ENCODE measurements around the gene SYCP2L.

The SYCP2L gene

GRCh38 chr6:10873374-10873773 lies 13.5 kb upstream of the SYCP2L start (continued):
- no peak for TF ChIP-seq ZNF560 (tag by site-specific recombination; IDR thresholded peaks at IDR 0.05; ENCODE audit: borderline replicate concordance)
- no peak for TF ChIP-seq ZNF692 (tag by site-specific recombination; IDR thresholded peaks at IDR 0.05)
- no peak for TF ChIP-seq ZNF48 (tag by site-specific recombination; IDR thresholded peaks at IDR 0.05)
- TF ChIP-seq ZNF184 (tag by site-specific recombination; IDR thresholded peaks at IDR 0.05): no peak
- no peak for TF ChIP-seq ZNF600 (tag by site-specific recombination; IDR thresholded peaks at IDR 0.05)

DNA sequence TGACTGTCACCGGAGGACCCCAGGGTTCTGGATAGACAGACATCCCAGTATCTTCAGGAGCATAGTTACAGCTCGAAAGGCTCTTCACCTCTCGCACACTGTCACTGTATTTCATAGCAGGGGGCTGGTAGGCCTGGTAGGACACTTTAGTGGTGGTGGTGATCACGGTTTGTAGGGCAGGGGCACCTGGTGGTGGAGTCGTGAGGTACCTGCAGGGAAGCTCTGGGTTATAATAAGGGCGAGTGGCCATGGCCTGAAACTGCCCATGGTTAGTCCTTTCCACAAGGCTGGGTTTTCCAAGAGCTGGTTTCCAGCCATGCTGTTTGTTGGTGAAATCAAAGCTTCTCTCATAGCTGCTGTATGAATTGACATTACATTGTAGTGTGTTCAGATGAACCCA lies 12.6 kb upstream of the SYCP2L start:
- no peak overlapping the region for H3K27ac ChIP-seq (ENCODE audit: extremely low read depth, low read depth, low read length)
- H3K9me3 ChIP-seq (ENCODE audit: control insufficient read depth, insufficient read depth, low read depth, low read length): no peaks in the 10 kb centered on the region
- no peaks in the 10 kb centered on the region for H3K36me3 ChIP-seq (ENCODE audit: control insufficient read depth in 2 of 2, insufficient read depth in 1 of 2, low read length in 2 of 2)
- no peaks in the 10 kb centered on the region for H3K4me1 ChIP-seq (ENCODE audit: control insufficient read depth, insufficient read depth, low read length)
- TF ChIP-seq ZSCAN30 (tag by site-specific recombination; IDR thresholded peaks at IDR 0.05) (no peak), CTCF (tag by site-specific recombination; IDR thresholded peaks at IDR 0.05) (no peak), ZNF302 (tag by site-specific recombination; IDR thresholded peaks at IDR 0.05; ENCODE audit: low read depth) (no peak), ZNF366 (tag by site-specific recombination; conservative IDR thresholded peaks at IDR 0.05) (no peak), ZNF175 (tag by site-specific recombination; IDR thresholded peaks at IDR 0.05) (no peak), ZNF23 (tag by site-specific recombination; IDR thresholded peaks at IDR 0.05; ENCODE audit: borderline replicate concordance) (no peak)
- ChIA-PET CTCF (interaction anchor here (0.6 to 3.3 kb wide), 4 partner anchors 12 to 78 kb away, joined by 3 to 15 read pairs (median 4); partner anchors contain the start of gene SYCP2L), POLR2A (interaction anchor here (0.7 to 0.8 kb wide), 2 partner anchors 11 to 13 kb away, joined by 3 to 4 read pairs; partner anchors contain the start of gene SYCP2L)
- H3K4me3 ChIP-seq (ENCODE audit: low read depth, low read length): no peak overlapping the region

DNA sequence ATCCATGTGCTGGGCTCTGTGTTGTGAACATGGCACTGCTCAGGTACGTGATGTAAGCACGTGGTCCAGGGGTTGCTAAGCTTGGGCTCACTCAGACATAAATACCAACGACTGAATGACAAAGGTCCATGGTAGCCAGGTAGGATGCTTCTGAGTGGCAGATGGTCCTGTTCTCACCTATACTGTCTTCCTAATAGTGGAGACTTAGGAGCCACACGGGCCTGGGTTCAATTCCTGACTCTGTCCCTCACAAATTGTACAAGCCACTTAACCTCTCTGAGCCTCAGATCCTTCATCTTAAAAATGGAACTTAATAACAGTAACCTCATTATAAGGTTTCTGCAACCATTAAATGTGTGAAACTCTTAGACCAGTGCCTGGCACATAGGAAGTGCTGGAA lies 11.8 kb upstream of the SYCP2L start:
- ChIA-PET POLR2A (interaction anchor here (0.7 to 1.2 kb wide), 3 partner anchors 10 to 12 kb away, joined by 3 to 4 read pairs (median 3); partner anchors contain the start of gene SYCP2L), CTCF (interaction anchor here (0.5 to 1.3 kb wide), 4 partner anchors 11 to 77 kb away, joined by 3 to 4 read pairs (median 3); partner anchors contain the start of gene SYCP2L)
- no peaks in the 10 kb centered on the region for H3K4me1 ChIP-seq (ENCODE audit: control insufficient read depth, insufficient read depth, low read length)
- no peak overlapping the region for H3K4me3 ChIP-seq (ENCODE audit: low read depth, low read length)
- H3K36me3 ChIP-seq (ENCODE audit: control insufficient read depth in 2 of 2, insufficient read depth in 1 of 2, low read length in 2 of 2): no peaks in the 10 kb centered on the region
- H3K9me3 ChIP-seq (ENCODE audit: control insufficient read depth, insufficient read depth, low read depth, low read length): no peaks in the 10 kb centered on the region
- H3K27ac ChIP-seq (ENCODE audit: extremely low read depth, low read depth, low read length): no peak overlapping the region
- TF ChIP-seq, protein P1, sequence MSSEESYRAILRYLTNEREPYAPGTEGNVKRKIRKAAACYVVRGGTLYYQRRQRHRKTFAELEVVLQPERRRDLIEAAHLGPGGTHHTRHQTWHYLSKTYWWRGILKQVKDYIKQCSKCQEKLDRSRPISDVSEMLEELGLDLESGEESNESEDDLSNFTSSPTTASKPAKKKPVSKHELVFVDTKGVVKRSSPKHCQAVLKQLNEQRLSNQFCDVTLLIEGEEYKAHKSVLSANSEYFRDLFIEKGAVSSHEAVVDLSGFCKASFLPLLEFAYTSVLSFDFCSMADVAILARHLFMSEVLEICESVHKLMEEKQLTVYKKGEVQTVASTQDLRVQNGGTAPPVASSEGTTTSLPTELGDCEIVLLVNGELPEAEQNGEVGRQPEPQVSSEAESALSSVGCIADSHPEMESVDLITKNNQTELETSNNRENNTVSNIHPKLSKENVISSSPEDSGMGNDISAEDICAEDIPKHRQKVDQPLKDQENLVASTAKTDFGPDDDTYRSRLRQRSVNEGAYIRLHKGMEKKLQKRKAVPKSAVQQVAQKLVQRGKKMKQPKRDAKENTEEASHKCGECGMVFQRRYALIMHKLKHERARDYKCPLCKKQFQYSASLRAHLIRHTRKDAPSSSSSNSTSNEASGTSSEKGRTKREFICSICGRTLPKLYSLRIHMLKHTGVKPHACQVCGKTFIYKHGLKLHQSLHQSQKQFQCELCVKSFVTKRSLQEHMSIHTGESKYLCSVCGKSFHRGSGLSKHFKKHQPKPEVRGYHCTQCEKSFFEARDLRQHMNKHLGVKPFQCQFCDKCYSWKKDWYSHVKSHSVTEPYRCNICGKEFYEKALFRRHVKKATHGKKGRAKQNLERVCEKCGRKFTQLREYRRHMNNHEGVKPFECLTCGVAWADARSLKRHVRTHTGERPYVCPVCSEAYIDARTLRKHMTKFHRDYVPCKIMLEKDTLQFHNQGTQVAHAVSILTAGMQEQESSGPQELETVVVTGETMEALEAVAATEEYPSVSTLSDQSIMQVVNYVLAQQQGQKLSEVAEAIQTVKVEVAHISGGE (tag by site-specific recombination; conservative IDR thresholded peaks at IDR 0.05; ENCODE audit: low read depth): no peak
- TF ChIP-seq, protein P2, sequence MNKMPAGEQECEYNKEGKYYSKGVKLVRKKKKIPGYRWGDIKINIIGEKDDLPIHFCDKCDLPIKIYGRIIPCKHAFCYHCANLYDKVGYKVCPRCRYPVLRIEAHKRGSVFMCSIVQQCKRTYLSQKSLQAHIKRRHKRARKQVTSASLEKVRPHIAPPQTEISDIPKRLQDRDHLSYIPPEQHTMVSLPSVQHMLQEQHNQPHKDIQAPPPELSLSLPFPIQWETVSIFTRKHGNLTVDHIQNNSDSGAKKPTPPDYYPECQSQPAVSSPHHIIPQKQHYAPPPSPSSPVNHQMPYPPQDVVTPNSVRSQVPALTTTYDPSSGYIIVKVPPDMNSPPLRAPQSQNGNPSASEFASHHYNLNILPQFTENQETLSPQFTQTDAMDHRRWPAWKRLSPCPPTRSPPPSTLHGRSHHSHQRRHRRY (tag by site-specific recombination; IDR thresholded peaks at IDR 0.05): no peak
- TF ChIP-seq ZNF518A (tag by site-specific recombination; conservative IDR thresholded peaks at IDR 0.05; ENCODE audit: low read depth) (no peak), ZNF10 (tag by site-specific recombination; IDR thresholded peaks at IDR 0.05) (no peak), ZNF23 (tag by site-specific recombination; IDR thresholded peaks at IDR 0.05; ENCODE audit: borderline replicate concordance) (no peak), PRDM6 (tag by site-specific recombination; IDR thresholded peaks at IDR 0.05) (no peak), ZXDB (tag by site-specific recombination; IDR thresholded peaks at IDR 0.05) (no peak), RBAK (tag by site-specific recombination; IDR thresholded peaks at IDR 0.05) (no peak)
